ENCODE data around the gene TENT4B. TPM values are rescaled to one million over a fixed set of nuclear protein-coding genes. Genes with fewer than 3 reads are reported as not detected.
"Not testable (repeated sequence)": the region's sequence is repeated elsewhere in the genome, so short reads cannot be mapped to it uniquely, and the experiment has no call there.

The TENT4B gene
- polyA plus RNA-seq (ENCODE audit: insufficient read length): 5.3 TPM

DNA sequence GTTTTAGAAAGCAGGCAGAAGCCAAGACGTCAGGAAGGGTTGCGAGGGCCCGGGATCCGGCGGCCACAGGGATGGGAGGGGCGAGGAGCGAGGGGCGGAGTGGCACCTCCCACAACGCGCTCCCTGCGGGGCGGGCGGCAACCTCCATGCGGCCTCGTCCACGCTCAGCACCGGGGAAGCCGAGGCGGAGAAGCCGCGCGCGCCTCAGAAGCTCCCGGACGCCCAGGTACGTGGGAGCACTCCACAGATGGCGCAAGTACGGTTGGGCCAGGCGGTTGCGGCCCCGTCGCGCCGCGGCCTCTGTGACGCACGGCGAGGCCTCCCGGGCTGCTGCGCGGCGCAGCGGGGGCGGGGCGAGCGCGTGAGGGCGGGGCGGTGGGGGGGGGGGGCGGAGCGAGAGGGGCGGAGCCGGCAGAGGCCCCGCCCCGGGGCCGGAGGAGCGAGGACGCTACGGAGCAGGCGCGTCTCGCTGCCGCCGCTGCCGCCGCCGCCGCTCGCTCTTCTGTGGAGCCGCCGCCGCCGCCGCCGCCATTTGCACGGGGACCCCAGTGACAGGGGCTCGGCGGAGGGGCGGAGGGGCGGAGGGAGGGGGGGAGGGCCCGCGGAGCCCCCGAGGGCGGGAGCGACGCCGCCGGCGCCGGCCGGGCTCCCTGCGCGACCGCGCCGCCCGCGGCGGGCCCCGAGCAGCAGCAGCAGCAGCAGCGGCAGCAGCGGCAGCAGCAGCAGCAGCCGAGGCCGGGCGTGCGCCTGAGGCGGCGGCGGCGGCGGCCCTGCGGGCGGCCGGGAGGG, at the start of gene TENT4B:
Gene TENT4B, plus strand, starts transcription at position 500 of the 789 bp plus-strand sequence. CDS start 316 bp downstream, outside the sequence.
- peak; percentile 34 for DNase-seq (ENCODE audit: low read depth)

DNA sequence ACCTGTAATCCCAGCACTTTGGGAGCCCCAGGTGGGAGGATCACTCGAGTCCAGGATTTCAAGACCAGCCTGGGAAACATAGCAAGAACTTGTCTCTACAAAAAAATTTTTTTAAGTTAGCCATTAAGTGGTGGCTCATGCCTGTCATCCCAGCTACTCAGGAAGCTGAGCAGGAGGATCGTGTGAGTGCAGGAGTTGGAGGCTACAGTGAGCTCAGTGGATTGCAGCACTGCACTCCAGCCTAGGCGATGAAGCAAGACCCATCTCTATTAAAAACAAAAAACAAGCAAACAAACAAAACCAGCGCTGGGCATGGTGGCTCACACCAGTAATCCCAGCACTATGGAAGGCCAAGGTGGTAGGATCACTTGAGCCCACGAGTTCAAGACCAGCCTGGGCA, 49.3 kb upstream of the TENT4B start:
- DNase-seq (ENCODE audit: low read depth): no peak

DNA sequence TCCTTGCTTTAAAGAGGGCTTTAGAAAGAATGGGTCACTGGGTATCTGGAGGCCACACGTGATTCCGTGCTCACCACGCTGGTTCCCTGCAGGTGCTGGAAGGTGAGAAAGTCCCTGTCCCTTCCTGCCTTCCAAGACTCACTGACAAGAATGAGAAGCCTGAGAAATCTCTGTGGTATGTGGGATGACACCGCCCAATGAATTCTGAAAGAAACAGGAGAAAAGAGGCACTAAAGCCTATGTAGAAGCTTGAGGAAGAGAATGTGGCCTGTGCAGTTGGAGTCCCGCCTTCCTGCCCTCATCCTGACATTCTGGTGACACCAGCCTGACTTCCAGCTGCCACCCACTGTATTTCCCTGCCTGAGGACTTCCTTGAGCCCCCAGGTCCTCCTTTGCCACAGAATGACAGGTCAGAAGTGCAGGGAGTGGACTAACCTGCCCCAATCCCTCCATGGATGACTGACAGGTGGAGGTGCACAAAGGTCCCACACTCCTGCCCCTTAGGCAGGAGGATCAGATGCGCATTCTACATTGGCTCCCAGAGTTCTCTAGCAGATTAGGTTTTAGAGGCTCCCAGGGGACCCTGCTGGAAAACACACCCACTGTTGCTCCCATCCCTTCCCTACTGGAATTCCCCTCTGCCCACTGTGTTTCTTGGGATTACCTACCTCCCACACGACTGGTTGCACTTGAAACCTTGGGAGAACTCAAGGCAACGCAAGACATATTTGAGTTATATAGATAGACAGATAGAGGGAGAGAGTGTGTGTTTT, 38.6 kb upstream of the TENT4B start:
- no peak for DNase-seq (ENCODE audit: low read depth)

- no peak for DNase-seq (ENCODE audit: low read depth)
Measured at GRCh38 chr16:50120711-50121110, 32.4 kb upstream of the TENT4B start.

DNA sequence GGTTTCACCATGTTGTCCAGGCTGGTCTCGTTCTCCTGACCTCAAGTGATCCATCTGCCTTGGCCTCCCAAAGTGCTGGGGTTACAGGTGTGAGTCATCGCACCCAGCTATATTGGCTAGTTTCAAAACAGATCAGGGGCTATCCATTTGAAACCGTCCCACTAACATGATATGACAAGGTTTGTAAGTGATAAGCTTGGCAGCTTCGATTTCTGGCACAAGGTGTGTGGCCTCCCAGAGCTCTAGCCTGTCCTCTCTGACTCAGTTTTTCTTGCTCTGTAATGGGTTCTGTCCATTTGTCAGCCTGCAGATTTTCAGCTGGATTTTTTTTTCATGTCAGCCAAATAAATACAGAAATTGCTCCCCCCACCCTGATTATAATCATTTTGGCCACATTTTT, 31.8 kb upstream of the TENT4B start:
- no peak for DNase-seq (ENCODE audit: low read depth)

DNA sequence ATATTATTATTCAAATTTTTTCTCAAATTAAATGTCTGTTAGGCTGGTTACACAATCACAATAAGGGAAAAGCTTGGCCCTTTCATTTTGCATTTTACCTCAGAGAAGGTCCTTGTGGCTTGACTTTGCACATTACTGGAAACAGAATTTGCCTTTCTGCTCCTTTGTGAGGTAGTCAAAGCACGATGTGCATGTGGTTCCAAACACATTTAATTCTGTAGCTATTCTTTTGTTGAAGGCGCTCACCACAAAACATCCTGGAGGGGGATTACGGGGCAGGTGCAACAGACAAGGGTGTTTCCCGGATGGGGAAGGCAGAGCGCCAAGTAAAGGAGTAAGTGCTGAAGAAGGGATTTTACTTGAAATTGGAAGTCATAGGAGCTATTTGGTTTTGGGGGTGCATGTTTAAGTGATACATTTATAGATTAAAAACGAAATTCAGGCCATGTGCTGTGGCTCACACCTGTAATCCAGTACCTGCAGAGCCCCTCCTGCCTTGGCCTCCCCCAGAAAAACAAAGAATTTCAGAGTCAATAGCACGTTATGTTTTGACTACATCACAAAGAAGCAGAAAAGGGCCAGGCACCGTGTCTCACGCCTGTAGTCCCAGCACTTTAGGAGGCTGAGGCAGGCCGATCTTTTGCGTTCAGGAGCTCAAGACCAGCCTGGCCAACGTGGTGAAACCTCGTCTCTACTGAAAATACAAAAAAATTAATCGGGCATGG, 31.2 kb upstream of the TENT4B start:
- DNase-seq (ENCODE audit: low read depth): no peak

DNA sequence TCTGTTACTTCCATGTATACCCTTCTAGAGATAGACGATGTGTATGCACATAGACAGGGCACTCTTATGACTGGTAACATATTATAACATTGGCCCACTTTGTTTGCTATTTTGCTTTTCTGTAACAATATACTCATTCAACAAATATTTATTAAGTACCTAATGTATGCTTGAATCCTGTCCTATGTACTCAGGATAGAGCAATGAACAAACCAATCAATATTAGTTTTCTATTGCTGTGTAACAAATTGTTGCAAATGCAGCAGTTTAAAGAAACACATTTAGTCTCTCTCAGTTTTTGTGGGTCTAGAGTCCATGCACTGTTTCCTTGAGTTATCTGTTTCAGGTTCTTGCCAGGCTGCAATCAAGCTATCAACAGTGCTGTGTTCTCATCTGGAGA, 29.7 kb upstream of the TENT4B start:
- DNase-seq (ENCODE audit: low read depth): no peak

DNA sequence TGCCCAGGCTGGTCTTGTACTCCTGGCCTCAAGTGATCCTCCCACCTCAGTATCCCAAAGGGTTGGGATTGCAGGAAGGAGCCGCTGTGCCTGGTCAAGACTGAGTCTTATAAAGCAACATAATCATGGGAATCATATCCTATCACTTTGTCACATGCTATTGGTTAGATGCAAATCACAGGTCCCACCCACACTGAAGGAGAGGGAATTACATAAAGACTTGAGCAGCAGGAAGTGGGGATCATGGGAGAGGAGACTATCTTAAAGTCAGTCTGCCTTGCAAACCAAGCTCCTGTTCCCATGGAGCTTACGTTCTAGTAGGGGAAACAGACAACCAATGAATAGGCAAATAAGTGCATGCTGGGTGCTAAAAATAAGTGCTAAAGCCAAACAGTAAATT, 28.3 kb upstream of the TENT4B start:
- no peak for DNase-seq (ENCODE audit: low read depth)

GRCh38 chr16:50126183-50126582, 26.9 kb upstream of the TENT4B start:
- no peak for DNase-seq (ENCODE audit: low read depth)

- not testable (repeated sequence) for DNase-seq (ENCODE audit: low read depth)
Measured at GRCh38 chr16:50132571-50132970, 20.5 kb upstream of the TENT4B start.

GRCh38 chr16:50133214-50133613, 19.9 kb upstream of the TENT4B start:
- DNase-seq (ENCODE audit: low read depth): no peak

GRCh38 chr16:50136399-50136798, 16.7 kb upstream of the TENT4B start:
- no peak for DNase-seq (ENCODE audit: low read depth)

DNA sequence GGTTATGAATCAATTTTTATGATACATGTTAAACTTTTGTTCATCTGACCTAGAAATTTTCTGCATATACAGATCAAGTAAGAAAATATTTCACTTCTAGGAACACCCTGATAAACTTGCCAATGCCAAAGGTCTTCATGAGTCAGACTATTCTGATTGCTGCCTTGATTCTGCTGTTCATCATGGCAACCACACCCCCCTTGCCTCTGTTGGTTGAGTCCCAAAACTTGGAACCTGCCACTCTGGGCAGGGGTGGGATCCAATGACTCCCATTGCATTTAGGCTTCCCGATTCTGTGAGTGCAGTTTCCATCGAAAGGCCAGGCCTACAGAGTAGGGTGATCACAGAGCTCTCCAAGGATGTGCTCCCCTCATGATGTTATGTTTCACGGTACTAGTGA, 15.8 kb upstream of the TENT4B start:
- DNase-seq (ENCODE audit: low read depth): no peak

DNA sequence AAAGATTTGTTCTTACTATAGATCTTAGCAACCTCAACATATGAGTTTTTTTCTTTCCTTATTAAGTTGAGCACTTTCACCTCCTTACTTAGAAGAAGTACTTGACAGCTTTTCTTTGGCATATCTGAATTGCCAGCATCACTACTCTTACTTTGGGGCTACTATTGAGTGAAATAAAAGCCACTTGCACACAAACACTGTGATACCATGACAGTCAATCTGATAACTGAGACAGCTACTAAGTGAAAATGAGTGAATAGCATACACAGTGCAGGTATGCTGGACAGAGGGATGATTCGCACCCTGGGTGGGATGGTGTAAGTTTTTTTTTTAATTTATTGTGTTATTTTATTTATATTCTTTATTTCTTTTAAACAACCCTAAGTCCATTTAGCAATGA, 13.5 kb upstream of the TENT4B start:
- no peak for DNase-seq (ENCODE audit: low read depth)

DNA sequence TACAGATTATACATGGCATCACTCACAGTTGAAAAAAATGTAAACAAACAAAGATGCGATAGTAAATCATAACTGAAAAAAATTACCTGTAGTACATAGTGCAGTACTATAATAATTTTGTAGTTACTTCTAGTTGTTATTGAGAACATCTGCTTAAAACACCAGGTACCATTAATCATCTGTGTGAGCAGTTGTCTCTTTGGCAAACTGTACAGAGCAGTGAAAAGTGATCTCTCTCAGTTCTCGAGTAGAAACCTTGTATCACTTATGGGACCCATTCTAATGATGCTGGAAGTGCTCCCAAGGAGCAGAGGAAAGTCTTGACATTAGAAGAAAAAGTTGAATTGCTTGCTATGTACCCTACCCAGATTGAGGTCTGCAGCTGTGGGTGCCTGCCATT, 8.9 kb upstream of the TENT4B start:
- no peak for DNase-seq (ENCODE audit: low read depth)

DNA sequence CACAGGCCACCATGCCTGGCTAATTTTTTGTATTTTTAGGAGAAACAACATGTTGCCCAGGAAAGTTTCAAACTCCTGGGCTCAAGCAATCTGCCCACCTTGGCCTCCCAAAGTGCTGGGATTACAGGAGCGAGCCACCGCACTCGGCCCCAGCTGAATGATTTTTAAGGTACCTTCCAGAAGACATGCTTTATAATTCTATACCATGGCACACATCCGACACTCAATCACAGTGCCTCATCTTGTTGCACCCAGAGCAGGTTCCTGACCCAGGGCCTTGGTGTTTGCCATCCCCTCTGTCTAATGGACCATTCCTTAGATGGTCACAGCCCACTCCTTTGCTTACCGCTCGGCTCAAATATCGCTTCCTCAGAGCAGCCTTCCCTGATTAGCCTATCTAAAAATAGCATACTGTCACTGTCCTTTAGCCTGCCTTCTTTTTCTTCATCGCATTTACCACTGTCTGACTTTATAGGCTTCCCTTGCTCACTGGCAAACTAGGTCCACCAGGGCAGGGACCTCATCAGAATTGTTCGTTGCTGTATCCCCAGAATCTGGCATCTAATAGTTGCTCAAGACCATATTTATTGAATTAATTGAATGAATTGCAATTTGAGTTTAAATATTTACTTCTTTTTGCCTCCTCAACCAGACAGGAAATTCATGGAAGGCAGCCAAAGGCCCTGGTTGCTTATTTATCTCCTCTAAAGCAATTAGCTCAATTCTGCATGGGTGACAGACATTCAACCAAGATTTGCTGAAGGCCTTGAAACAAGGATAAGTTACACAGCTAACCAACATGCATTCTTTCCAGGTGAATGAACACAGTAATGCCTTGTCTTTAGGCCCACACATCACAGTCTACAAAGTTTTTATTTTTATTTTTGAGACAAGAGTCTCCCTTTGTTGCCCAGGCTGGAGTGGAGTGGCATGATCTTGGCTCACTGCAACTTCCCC, 6.3 kb upstream of the TENT4B start:
- no peak for DNase-seq (ENCODE audit: low read depth)

DNA sequence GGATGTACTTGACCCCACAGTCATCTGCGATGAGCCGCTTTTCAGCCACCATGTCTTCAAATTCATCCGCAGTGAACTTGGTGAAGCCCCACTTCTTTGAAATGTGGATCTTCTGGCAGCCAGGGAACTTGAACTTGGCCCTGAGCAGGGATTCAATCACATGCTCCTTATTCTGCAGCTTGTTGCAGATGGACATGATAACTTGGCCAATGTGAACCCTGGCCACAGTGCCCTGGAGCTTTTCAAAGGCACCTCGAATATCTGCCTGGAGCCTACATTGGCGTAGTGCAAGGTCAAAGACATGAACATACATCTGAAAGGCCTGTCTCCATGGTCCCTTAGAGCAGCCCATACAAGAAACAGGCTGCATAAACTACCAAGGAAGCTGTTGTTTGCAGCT, 1.8 kb upstream of the TENT4B start:
- no peak for DNase-seq (ENCODE audit: low read depth)

- DNase-seq (ENCODE audit: low read depth): no peak
Measured at GRCh38 chr16:50151756-50152155, 1.4 kb upstream of the TENT4B start.

DNA sequence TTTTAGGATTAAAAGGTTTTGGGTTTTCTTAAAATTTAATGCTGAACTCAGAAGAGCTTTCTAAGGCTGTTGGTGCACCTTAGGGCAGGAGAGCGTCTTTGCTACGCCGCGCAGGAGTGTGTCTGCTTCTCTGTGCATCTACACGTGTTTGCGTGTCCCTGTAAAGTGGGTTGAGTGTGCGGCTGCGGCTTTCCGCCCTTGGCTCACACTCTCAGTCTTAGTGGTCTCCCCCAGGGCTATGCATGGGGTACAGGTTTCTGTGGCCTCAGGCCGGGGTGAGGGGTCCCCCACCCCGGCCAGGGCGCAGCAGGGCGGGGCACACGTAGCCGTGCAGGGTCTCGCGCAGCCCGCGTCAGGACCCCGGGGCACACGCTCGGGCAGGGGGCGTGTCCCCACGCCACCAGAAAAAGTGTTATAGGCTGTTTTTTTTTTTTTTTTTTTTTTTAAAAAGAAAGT, 727 bp upstream of the TENT4B start:
- no peak for DNase-seq (ENCODE audit: low read depth)

DNA sequence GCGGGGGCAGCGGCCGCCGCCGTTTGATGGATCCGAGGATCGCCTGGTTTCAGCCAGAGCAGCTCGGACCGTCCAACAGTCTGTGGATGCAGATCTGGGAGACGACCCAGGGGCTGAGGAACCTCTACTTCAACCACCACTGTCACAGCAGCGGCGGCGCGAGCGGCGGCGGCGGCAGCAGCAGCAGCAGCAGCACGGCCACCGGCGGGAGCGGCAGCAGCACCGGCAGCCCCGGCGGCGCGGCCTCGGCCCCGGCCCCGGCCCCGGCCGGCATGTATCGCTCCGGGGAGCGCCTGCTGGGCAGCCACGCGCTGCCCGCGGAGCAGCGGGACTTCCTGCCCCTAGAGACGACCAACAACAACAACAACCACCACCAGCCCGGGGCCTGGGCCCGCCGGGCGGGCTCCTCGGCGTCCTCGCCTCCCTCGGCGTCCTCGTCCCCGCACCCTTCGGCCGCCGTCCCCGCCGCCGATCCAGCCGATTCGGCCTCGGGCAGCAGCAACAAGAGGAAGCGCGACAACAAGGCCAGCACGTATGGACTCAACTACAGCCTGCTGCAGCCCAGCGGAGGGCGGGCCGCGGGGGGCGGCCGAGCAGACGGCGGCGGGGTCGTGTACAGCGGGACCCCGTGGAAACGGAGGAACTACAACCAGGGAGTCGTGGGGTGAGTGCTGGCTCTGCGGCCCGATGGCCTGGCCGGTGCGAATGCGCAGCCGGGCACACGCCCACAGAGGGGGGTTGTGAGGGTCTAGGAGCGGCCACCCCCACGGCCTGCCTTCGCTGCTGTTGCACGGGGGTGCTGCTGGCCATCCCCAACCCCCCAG, 702 bp downstream of the TENT4B start:
- no peak for DNase-seq (ENCODE audit: low read depth)
